Astrocyte (in vitro differentiated cells and primary cell): ENCODE measurements around the gene KIF1A.

ENCODE experiments used
- EZH2 ChIP-seq: IDR thresholded peaks from 2 replicates; pipeline ENCODE4 v1.6.1; 2012; ENCODE audit warnings: mild to moderate bottlenecking, low read length, inconsistent platforms; ENCODE audit not compliant: insufficient read depth
- TF ChIP-seq, protein P1 (sequence below): IDR thresholded peaks from 2 replicates; pipeline ENCODE4 v1.5.1; 2011; ENCODE audit warnings: low read depth, mild to moderate bottlenecking, inconsistent platforms, low read length, moderate library complexity; ENCODE audit not compliant: insufficient read depth

DNA sequence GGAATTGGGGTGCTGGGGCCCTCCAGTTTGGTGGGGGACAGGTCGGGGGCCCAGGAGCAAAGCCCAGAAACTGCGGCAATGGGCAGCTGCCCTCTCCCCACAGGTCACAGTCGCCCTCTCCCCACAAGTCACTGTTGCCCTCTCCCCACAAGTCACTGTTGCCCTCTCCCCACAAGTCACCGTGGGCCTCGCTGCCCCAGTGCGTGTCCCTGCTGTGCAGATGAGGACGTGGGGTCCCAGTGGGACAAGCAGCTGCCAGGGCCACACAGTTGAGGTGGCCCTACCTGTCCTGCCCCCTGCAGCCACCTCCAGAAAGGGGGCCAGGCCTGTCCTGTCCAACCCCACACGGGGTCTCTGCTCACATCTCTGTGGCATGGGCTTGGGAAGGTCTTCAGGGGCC lies 35.7 kb upstream of the KIF1A start:
- TF ChIP-seq, protein P1, sequence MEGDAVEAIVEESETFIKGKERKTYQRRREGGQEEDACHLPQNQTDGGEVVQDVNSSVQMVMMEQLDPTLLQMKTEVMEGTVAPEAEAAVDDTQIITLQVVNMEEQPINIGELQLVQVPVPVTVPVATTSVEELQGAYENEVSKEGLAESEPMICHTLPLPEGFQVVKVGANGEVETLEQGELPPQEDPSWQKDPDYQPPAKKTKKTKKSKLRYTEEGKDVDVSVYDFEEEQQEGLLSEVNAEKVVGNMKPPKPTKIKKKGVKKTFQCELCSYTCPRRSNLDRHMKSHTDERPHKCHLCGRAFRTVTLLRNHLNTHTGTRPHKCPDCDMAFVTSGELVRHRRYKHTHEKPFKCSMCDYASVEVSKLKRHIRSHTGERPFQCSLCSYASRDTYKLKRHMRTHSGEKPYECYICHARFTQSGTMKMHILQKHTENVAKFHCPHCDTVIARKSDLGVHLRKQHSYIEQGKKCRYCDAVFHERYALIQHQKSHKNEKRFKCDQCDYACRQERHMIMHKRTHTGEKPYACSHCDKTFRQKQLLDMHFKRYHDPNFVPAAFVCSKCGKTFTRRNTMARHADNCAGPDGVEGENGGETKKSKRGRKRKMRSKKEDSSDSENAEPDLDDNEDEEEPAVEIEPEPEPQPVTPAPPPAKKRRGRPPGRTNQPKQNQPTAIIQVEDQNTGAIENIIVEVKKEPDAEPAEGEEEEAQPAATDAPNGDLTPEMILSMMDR = no peak
- no peak for TF ChIP-seq EZH2
